HEK293 (cell line): ENCODE results near the gene BCL11A.

ENCODE experiments used
- CTCF ChIA-PET: fragments of 350-600 bp; formaldehyde crosslinking; extraction: SDS; loops from one replicate; lab custom pipeline; 2021; ENCODE audit warnings: antibody characterized with exemption; lab: Yijun Ruan, JAX
- POLR2A ChIA-PET: fragments of 300-600 bp; formaldehyde crosslinking; extraction: SDS; loops from one replicate; lab custom pipeline; 2020; ENCODE audit warnings: antibody characterized with exemption, inconsistent platforms; lab: Yijun Ruan, JAX
- H3K27ac ChIP-seq: fragments of 200-500 bp; sonication (Bioruptor generic); 2 replicates; pipeline ENCODE4 v1.5.1; 2014; ENCODE audit warnings: low read depth, low read length, control low read depth, inconsistent platforms; ENCODE audit errors: extremely low read depth
- H3K36me3 ChIP-seq, 2 experiments: fragments of 200-500 bp in 1 of 2; sonication (Bioruptor generic) in 1 of 2; 1 replicate in 1 of 2; 2 replicates in 1 of 2; pipeline ENCODE4 v1.5.1; 2014 to 2017; ENCODE audit warnings: inconsistent platforms in 2 of 2, low read length in 2 of 2; ENCODE audit not compliant: control insufficient read depth in 2 of 2, insufficient read depth in 1 of 2
- H3K4me1 ChIP-seq: fragments of 200-500 bp; sonication (Bioruptor generic); 2 replicates; pipeline ENCODE4 v1.5.1; 2014; ENCODE audit warnings: mild to moderate bottlenecking, low read length, inconsistent platforms; ENCODE audit not compliant: control insufficient read depth, insufficient read depth
- H3K4me3 ChIP-seq: 2 replicates; pipeline ENCODE4 v1.5.1; 2011; ENCODE audit warnings: low read depth, mild to moderate bottlenecking, control low read depth, low read length, moderate library complexity
- H3K9me3 ChIP-seq: fragments of 200-500 bp; sonication (Bioruptor generic); 2 replicates; pipeline ENCODE4 v1.5.1; 2014; ENCODE audit warnings: low read depth, low read length, inconsistent platforms; ENCODE audit not compliant: control insufficient read depth, insufficient read depth
- ATF2 ChIP-seq: fragments of 450-650 bp; formaldehyde crosslinking; IDR thresholded peaks from 2 replicates; pipeline ENCODE4 v1.5.1; 2016; ENCODE audit warnings: missing biosample characterization, missing genetic modification characterization, low read depth
- CTCF ChIP-seq: fragments of 450-650 bp; formaldehyde crosslinking; IDR thresholded peaks from 2 replicates; pipeline ENCODE4 v1.5.1; 2016; ENCODE audit warnings: missing biosample characterization, missing genetic modification characterization
- GFI1B ChIP-seq: fragments of 450-650 bp; formaldehyde crosslinking; IDR thresholded peaks from 2 replicates; pipeline ENCODE4 v1.5.1; 2016; ENCODE audit warnings: missing biosample characterization, missing genetic modification characterization
- GLIS2 ChIP-seq: fragments of 450-650 bp; formaldehyde crosslinking; IDR thresholded peaks from 2 replicates; pipeline ENCODE4 v1.5.1; 2016; ENCODE audit warnings: missing biosample characterization, missing genetic modification characterization
- HOXC10 ChIP-seq: sonication (generic); formaldehyde crosslinking; IDR thresholded peaks from 2 replicates; pipeline ENCODE4 v1.8.1; 2023; ENCODE audit warnings: mild to moderate bottlenecking, missing genetic modification reagents
- IKZF3 ChIP-seq: fragments of 450-650 bp; IDR thresholded peaks from 2 replicates; pipeline ENCODE4 v1.5.0; 2018; ENCODE audit warnings: missing biosample characterization, mild to moderate bottlenecking, missing genetic modification characterization, moderate library complexity
- KLF8 ChIP-seq: fragments of 450-650 bp; formaldehyde crosslinking; IDR thresholded peaks from 2 replicates; pipeline ENCODE4 v1.5.1; 2016; ENCODE audit warnings: missing biosample characterization, missing genetic modification characterization
- KLF9 ChIP-seq: fragments of 450-650 bp; formaldehyde crosslinking; IDR thresholded peaks from 2 replicates; pipeline ENCODE4 v1.5.1; 2016; ENCODE audit warnings: missing biosample characterization, missing genetic modification characterization, low read depth
- SCRT1 ChIP-seq: fragments of 450-650 bp; formaldehyde crosslinking; IDR thresholded peaks from 2 replicates; pipeline ENCODE4 v1.5.1; 2016; ENCODE audit warnings: missing biosample characterization, missing genetic modification characterization, borderline replicate concordance
- SP2 ChIP-seq: fragments of 450-650 bp; formaldehyde crosslinking; IDR thresholded peaks from 2 replicates; pipeline ENCODE4 v1.5.1; 2016; ENCODE audit warnings: missing biosample characterization, missing genetic modification characterization
- ZBTB10 ChIP-seq: fragments of 450-650 bp; formaldehyde crosslinking; IDR thresholded peaks from 2 replicates; pipeline ENCODE4 v1.5.1; 2016; ENCODE audit warnings: missing biosample characterization, missing genetic modification characterization
- ZFHX2 ChIP-seq: fragments of 450-650 bp; formaldehyde crosslinking; conservative IDR thresholded peaks from 2 replicates; pipeline ENCODE4 v1.5.1; 2016; ENCODE audit warnings: missing biosample characterization, missing genetic modification characterization
- ZNF121 ChIP-seq: fragments of 450-650 bp; formaldehyde crosslinking; IDR thresholded peaks from 2 replicates; pipeline ENCODE4 v1.5.1; 2016; ENCODE audit warnings: missing biosample characterization, missing genetic modification characterization
- ZNF138 ChIP-seq: fragments of 450-650 bp; formaldehyde crosslinking; IDR thresholded peaks from 2 replicates; pipeline ENCODE4 v1.5.1; 2016; ENCODE audit warnings: missing biosample characterization, missing genetic modification characterization, borderline replicate concordance
- ZNF18 ChIP-seq: fragments of 450-650 bp; formaldehyde crosslinking; IDR thresholded peaks from 2 replicates; pipeline ENCODE4 v1.5.1; 2016; ENCODE audit warnings: missing biosample characterization, missing genetic modification characterization
- ZNF202 ChIP-seq: fragments of 450-650 bp; formaldehyde crosslinking; IDR thresholded peaks from 2 replicates; pipeline ENCODE4 v1.5.1; 2016; ENCODE audit warnings: missing biosample characterization, missing genetic modification characterization, borderline replicate concordance
- ZNF311 ChIP-seq: fragments of 450-650 bp; formaldehyde crosslinking; IDR thresholded peaks from 2 replicates; pipeline ENCODE4 v1.5.1; 2017; ENCODE audit warnings: missing biosample characterization, missing genetic modification characterization, borderline replicate concordance
- ZNF341 ChIP-seq: fragments of 450-650 bp; formaldehyde crosslinking; IDR thresholded peaks from 2 replicates; pipeline ENCODE4; 2016; ENCODE audit warnings: low read depth, missing biosample characterization, missing genetic modification characterization
- ZNF391 ChIP-seq: fragments of 450-650 bp; formaldehyde crosslinking; IDR thresholded peaks from 2 replicates; pipeline ENCODE4 v1.5.1; 2016; ENCODE audit warnings: low read depth, missing biosample characterization, missing genetic modification characterization, borderline replicate concordance
- ZNF449 ChIP-seq: fragments of 450-650 bp; formaldehyde crosslinking; IDR thresholded peaks from 2 replicates; pipeline ENCODE4 v1.5.1; 2017; ENCODE audit warnings: missing biosample characterization, mild to moderate bottlenecking, missing genetic modification characterization, moderate library complexity
- ZNF510 ChIP-seq: fragments of 450-650 bp; formaldehyde crosslinking; IDR thresholded peaks from 2 replicates; pipeline ENCODE4 v1.5.1; 2018; ENCODE audit warnings: mild to moderate bottlenecking, missing genetic modification characterization, missing biosample characterization; ENCODE audit not compliant: insufficient replicate concordance
- ZNF530 ChIP-seq: fragments of 450-650 bp; formaldehyde crosslinking; IDR thresholded peaks from 2 replicates; pipeline ENCODE4 v1.5.1; 2016; ENCODE audit warnings: low read depth, missing biosample characterization, missing genetic modification characterization
- ZNF549 ChIP-seq: fragments of 450-650 bp; IDR thresholded peaks from 2 replicates; pipeline ENCODE4 v1.5.1; 2018; ENCODE audit warnings: missing biosample characterization, missing genetic modification characterization, mild to moderate bottlenecking, inconsistent platforms, moderate library complexity
- ZNF585B ChIP-seq: fragments of 450-650 bp; formaldehyde crosslinking; IDR thresholded peaks from 2 replicates; pipeline ENCODE4 v1.5.1; 2016; ENCODE audit warnings: missing biosample characterization, missing genetic modification characterization

Gene BCL11A

GRCh38 chr2:60551240-60552077, 2.0 kb downstream of the BCL11A start:
- Histone ChIP-seq H3K27ac (peak overlapping the region; percentile 99), H3K36me3 (no peaks in the 10 kb centered on the region), H3K4me1 (peaks cover 21% of the 10 kb centered on the region), H3K9me3 (no peaks in the 10 kb centered on the region), H3K4me3 (peak overlapping the region; percentile 77)
- ChIA-PET CTCF (interaction anchor here (0.6 kb wide), 3 partner anchors 94 to 1015 kb away, joined by 3 read pairs; no protein-coding TSS in a partner anchor), POLR2A (interaction anchor here (1.2 to 2.5 kb wide), 3 partner anchors 10 to 22 kb away, joined by 3 to 12 read pairs (median 8); no protein-coding TSS in a partner anchor)
- no peak for TF ChIP-seq ZNF391 (tag by site-specific recombination)
- TF ChIP-seq ZNF311 (tag by site-specific recombination): no peak
- no peak for TF ChIP-seq SP2 (tag by site-specific recombination)
- TF ChIP-seq ZNF449 (tag by site-specific recombination): no peak
- TF ChIP-seq ZNF530 (tag by site-specific recombination): no peak
- TF ChIP-seq ZNF202 (tag by site-specific recombination): no peak
- TF ChIP-seq ZFHX2 (tag by site-specific recombination): no peak
- TF ChIP-seq ZNF138 (tag by site-specific recombination): no peak
- no peak for TF ChIP-seq ATF2
- TF ChIP-seq KLF9 (tag by site-specific recombination): no peak
- TF ChIP-seq ZNF585B (tag by site-specific recombination): no peak
- TF ChIP-seq ZNF18 (tag by site-specific recombination): no peak
- peak; percentile 46; the same call in 1 of the 2 replicates for TF ChIP-seq ZBTB10
- no peak for TF ChIP-seq SCRT1 (tag by site-specific recombination)
- TF ChIP-seq ZNF510 (tag by site-specific recombination): no peak
- TF ChIP-seq IKZF3: no peak
- TF ChIP-seq CTCF: 0 out of 2 replicates have a peak, but pooled peaks have one; percentile 5
- TF ChIP-seq KLF8 (tag by site-specific recombination): peak; percentile 35; the same call in 1 of the 2 replicates
- TF ChIP-seq GLIS2 (tag by site-specific recombination): peak; percentile 73
- TF ChIP-seq GFI1B (tag by site-specific recombination): no peak
- no peak for TF ChIP-seq ZNF341 (tag by site-specific recombination)
- no peak for TF ChIP-seq ZNF121 (tag by site-specific recombination)
- TF ChIP-seq ZNF549 (tag by site-specific recombination): no peak
- no peak for TF ChIP-seq HOXC10 (CRISPR knock-in tag)
